H1 (cell line): ENCODE measurements around the gene TBX5. TPM values are rescaled to one million over a fixed set of nuclear protein-coding genes. Genes with fewer than 3 reads are reported as not detected.
A peak's percentile ranks its signal among the peaks of the same experiment; 100 is the strongest.

Experiments used
- CTCF ChIA-PET: fragments of 300-600 bp; sonication (Branson Sonifier 250); formaldehyde crosslinking; loops from one replicate; lab custom pipeline; 2021; ENCODE audit not compliant: partially characterized antibody; lab: Charles Lee
- POLR2A ChIA-PET: fragments of 300-600 bp; sonication (Branson Sonifier 250); formaldehyde crosslinking; loops from one replicate; lab custom pipeline; 2021; ENCODE audit warnings: inconsistent platforms; ENCODE audit not compliant: partially characterized antibody; lab: Charles Lee
- DNase-seq, 2 experiments: peaks; one replicate each; pipeline versions ENCODE4 v3.0.0 to v3.0.0-alpha.2; 2010 to 2022; ENCODE audit warnings: low spot score in 2 of 2, low read depth in 1 of 2, mixed read lengths in 1 of 2
- FAIRE-seq: peaks from 2 replicates; lab custom pipeline; 2011; peaks lifted over from hg19 to GRCh38; lab: Jason Lieb, UNC
- H2AFZ ChIP-seq: 2 replicates; pipeline ENCODE4 v1.8.1; 2012; ENCODE audit warnings: low read length, inconsistent platforms
- H2AK5ac ChIP-seq: 2 replicates; pipeline ENCODE4 v1.6.1; 2013; ENCODE audit warnings: low read depth, low read length
- H2BK120ac ChIP-seq: replicated peaks from 2 replicates; pipeline ENCODE3; 2013; ENCODE audit warnings: low read depth, low read length, inconsistent platforms
- H2BK12ac ChIP-seq: 2 replicates; pipeline ENCODE4 v1.6.1; 2013; ENCODE audit warnings: low read depth, low read length
- H2BK15ac ChIP-seq: 2 replicates; pipeline ENCODE4 v1.6.1; 2013; ENCODE audit warnings: low read length
- H2BK20ac ChIP-seq: 2 replicates; pipeline ENCODE4 v1.6.1; 2013; ENCODE audit warnings: low read length
- H2BK5ac ChIP-seq: 2 replicates; pipeline ENCODE4 v1.6.1; 2013; ENCODE audit warnings: low read depth, low read length
- H3K14ac ChIP-seq: 2 replicates; pipeline ENCODE4 v1.6.1; 2013; ENCODE audit warnings: inconsistent platforms; ENCODE audit not compliant: insufficient read length
- H3K18ac ChIP-seq: 2 replicates; pipeline ENCODE4 v1.6.1; 2013; ENCODE audit warnings: low read length; ENCODE audit errors: extremely low read depth
- H3K23ac ChIP-seq: 2 replicates; pipeline ENCODE4 v1.6.1; 2013; ENCODE audit warnings: inconsistent platforms; ENCODE audit not compliant: insufficient read length
- H3K23me2 ChIP-seq: 2 replicates; pipeline ENCODE4 v1.6.1; 2013; ENCODE audit warnings: low read depth, low read length
- H3K27ac ChIP-seq: 2 replicates; pipeline ENCODE4 v1.6.1; 2011; ENCODE audit warnings: low read depth, low read length, inconsistent platforms
- H3K27me3 ChIP-seq, 4 experiments: replicated peaks in 1 of 4; 1 replicate in 1 of 4; 2 replicates in 3 of 4; pipeline versions ENCODE4 v1.6.1 to v1.8.1; 2011 to 2013; ENCODE audit warnings: low read length in 3 of 4, mild to moderate bottlenecking in 3 of 4, inconsistent platforms in 2 of 4, mixed read lengths in 2 of 4, moderate library complexity in 1 of 4; ENCODE audit not compliant: control insufficient read depth in 3 of 4, insufficient read depth in 3 of 4; ENCODE audit errors: extremely low read depth in 1 of 4
- H3K36me3 ChIP-seq, 4 experiments: 2 replicates each; pipeline versions ENCODE4 v1.6.1 to v1.8.1; 2011 to 2013; ENCODE audit warnings: mild to moderate bottlenecking in 4 of 4, low read length in 3 of 4, moderate library complexity in 2 of 4, control low read depth in 1 of 4, inconsistent platforms in 1 of 4; ENCODE audit not compliant: insufficient read depth in 4 of 4, control insufficient read depth in 2 of 4
- H3K4ac ChIP-seq: replicated peaks from 2 replicates; pipeline ENCODE3; 2013; ENCODE audit warnings: low read length, low read depth, mixed read lengths, inconsistent platforms; ENCODE audit not compliant: insufficient read length
- H3K4me1 ChIP-seq, 4 experiments: replicated peaks in 1 of 4; 1 replicate in 1 of 4; 2 replicates in 3 of 4; pipeline versions ENCODE4 v1.6.1 to v1.8.1; 2011 to 2013; ENCODE audit warnings: low read length in 3 of 4, inconsistent platforms in 2 of 4, mixed read lengths in 1 of 4; ENCODE audit not compliant: insufficient read depth in 4 of 4, control insufficient read depth in 3 of 4
- H3K4me2 ChIP-seq, 2 experiments: 2 replicates each; pipeline versions ENCODE4 v1.6.1 to v1.8.1; 2011 to 2013; ENCODE audit warnings: low read depth in 2 of 2, low read length in 2 of 2, control low read depth in 1 of 2, inconsistent platforms in 1 of 2, mild to moderate bottlenecking in 1 of 2; ENCODE audit not compliant: insufficient read depth in 1 of 2
- H3K4me3 ChIP-seq, 4 experiments: fragments of 200-600, 300-600 bp in 1 of 4; sonication (generic), shearing (Covaris generic), sonication (Bioruptor Twin) in 1 of 4; 2 replicates each; pipeline versions ENCODE4 v1.5.1 to v1.8.1; 2011 to 2016; ENCODE audit warnings: low read length in 4 of 4, low read depth in 3 of 4, control low read depth in 2 of 4, inconsistent platforms in 2 of 4, mild to moderate bottlenecking in 2 of 4, mixed read lengths in 1 of 4, moderate library complexity in 1 of 4; ENCODE audit not compliant: insufficient read depth in 2 of 4; ENCODE audit errors: extremely low read depth in 1 of 4
- H3K56ac ChIP-seq: replicated peaks from 2 replicates; pipeline ENCODE3; 2013; ENCODE audit warnings: low read depth, mild to moderate bottlenecking, mixed read lengths, low read length, inconsistent platforms; ENCODE audit not compliant: insufficient read length
- H3K79me1 ChIP-seq: 2 replicates; pipeline ENCODE4 v1.6.1; 2013; ENCODE audit warnings: low read depth, low read length, control low read depth
- H3K79me2 ChIP-seq, 2 experiments: 2 replicates each; pipeline versions ENCODE4 v1.6.1 to v1.8.1; 2012 to 2013; ENCODE audit warnings: low read length in 2 of 2, mild to moderate bottlenecking in 2 of 2, inconsistent platforms in 1 of 2; ENCODE audit not compliant: insufficient read depth in 2 of 2, control insufficient read depth in 1 of 2
- H3K9ac ChIP-seq, 4 experiments: replicated peaks in 1 of 4; 1 replicate in 1 of 4; 2 replicates in 3 of 4; pipeline versions ENCODE4 v1.6.1 to v1.8.1; 2011 to 2013; ENCODE audit warnings: low read depth in 3 of 4, low read length in 3 of 4, control low read depth in 2 of 4, mild to moderate bottlenecking in 2 of 4, moderate library complexity in 2 of 4, inconsistent platforms in 1 of 4; ENCODE audit errors: extremely low read depth in 1 of 4
- H3K9me3 ChIP-seq, 2 experiments: 2 replicates each; pipeline versions ENCODE4 v1.6.1 to v1.8.1; 2012 to 2013; ENCODE audit warnings: mild to moderate bottlenecking in 2 of 2, moderate library complexity in 2 of 2, control low read depth in 1 of 2, inconsistent platforms in 1 of 2, low read depth in 1 of 2, low read length in 1 of 2, mixed read lengths in 1 of 2; ENCODE audit not compliant: insufficient read depth in 2 of 2
- H4K20me1 ChIP-seq, 2 experiments: replicated peaks in 1 of 2; 2 replicates each; pipeline versions ENCODE3 to v1.8.1; 2011 to 2013; ENCODE audit warnings: inconsistent platforms in 2 of 2, low read length in 2 of 2, mild to moderate bottlenecking in 1 of 2; ENCODE audit not compliant: insufficient read depth in 2 of 2, control insufficient read depth in 1 of 2
- H4K5ac ChIP-seq: 2 replicates; pipeline ENCODE4 v1.6.1; 2013; ENCODE audit warnings: low read length, low read depth, mixed read lengths, inconsistent platforms; ENCODE audit not compliant: insufficient read length
- H4K8ac ChIP-seq: 2 replicates; pipeline ENCODE4 v1.8.0; 2013; ENCODE audit warnings: mild to moderate bottlenecking, moderate library complexity, low read length, inconsistent platforms; ENCODE audit not compliant: insufficient read depth; ENCODE audit errors: extremely low read depth
- H4K91ac ChIP-seq: replicated peaks from 2 replicates; pipeline ENCODE3; 2013; ENCODE audit warnings: low read length, mixed read lengths, inconsistent platforms; ENCODE audit not compliant: insufficient read length
- CBX8 ChIP-seq: fragments of 300-800, 300-1000 bp; sonication (generic); IDR thresholded peaks from 2 replicates; pipeline ENCODE4 v1.7.1; 2016; ENCODE audit warnings: low read depth, low read length, borderline replicate concordance
- GTF2F1 ChIP-seq: IDR thresholded peaks from 2 replicates; pipeline ENCODE4 v1.6.1; 2012; ENCODE audit warnings: low read depth, low read length, improper control_type of control experiment, borderline replicate concordance
- HDAC6 ChIP-seq: IDR thresholded peaks from one replicate; pipeline ENCODE4 v1.7.1; 2012; ENCODE audit warnings: low read depth, mild to moderate bottlenecking, inconsistent platforms, low read length, moderate library complexity
- POU5F1 ChIP-seq: IDR thresholded peaks from 2 replicates; pipeline ENCODE4 v1.6.1; 2011; ENCODE audit warnings: low read depth, mild to moderate bottlenecking, low read length, moderate library complexity
- WGBS, 2 experiments: shearing (Covaris generic) in 1 of 2; methylation state at CpG; one replicate each; pipeline versions ENCODE4 v1.1.6 to v1.1.7; 2013 to 2015; ENCODE audit warnings: low lambda C conversion rate in 2 of 2, mixed read lengths in 2 of 2, inconsistent platforms in 1 of 2, low coverage in 1 of 2, missing lambda C conversion rate in 1 of 2; ENCODE audit not compliant: insufficient replicate concordance in 2 of 2, insufficient coverage in 1 of 2, insufficient read length in 1 of 2; ENCODE audit errors: extremely low coverage in 1 of 2, missing lambda C conversion rate in 1 of 2; 5-methylcytosine and 5-hydroxymethylcytosine counted together
- polyA plus RNA-seq, 7 experiments: library from polyadenylated mRNA; depleted of rRNA in 3 of 7; stranded (reverse) in 5 of 7; unstranded in 2 of 7; fragments of >200 nt in 5 of 7; fragments of 200-250 nt in 2 of 7; gene quantifications; 1 replicate in 5 of 7; 2 replicates in 1 of 7; 4 replicates in 1 of 7; pipeline versions ENCODE4 v1.2.1 to v1.2.3, GENCODE V29; 2011 to 2013; ENCODE audit warnings: missing spikeins in 2 of 7, mixed read lengths in 2 of 7
- total RNA-seq: library from RNA; stranded (reverse); fragmentation: NEBNext Ultra II Directional; extraction: Animal tissue kit (Norgen Biotek cat#: 25700); gene quantifications from 2 replicates; pipeline ENCODE4 v1.2.1, GENCODE V29; 2021

The TBX5 gene
- total and polyA plus RNA-seq, 2 of the 8 experiments (the other 6 are each of a cell fraction or from before 2014, with no cell fraction given): 0.05 TPM; not detected in 1

GRCh38 chr12:114361992-114362391 lies 44.0 kb downstream of the TBX5 start:
- POLR2A ChIA-PET: interaction anchor here (0.5 kb wide), 1 partner anchor 10 kb away, joined by 3 read pairs; no protein-coding TSS in a partner anchor
- H3K79me2 ChIP-seq: no peaks in the 10 kb centered on the region
- CTCF ChIA-PET: interaction anchor here (0.6 to 2.3 kb wide), 4 partner anchors 10 to 310 kb away, joined by 3 to 6 read pairs (median 4); no protein-coding TSS in a partner anchor
- H3K4me1 ChIP-seq: peaks cover 0 to 2% (median 0%) of the 10 kb centered on the region in 4 experiments; a peak in 1 of 7 replicates
- H2AFZ ChIP-seq: no peak overlapping the region
- no peak overlapping the region for H3K4me2 ChIP-seq
- FAIRE-seq (no peak), DNase-seq (no peak)
- no peak overlapping the region for H2BK5ac ChIP-seq
- H4K91ac ChIP-seq: no peak overlapping the region
- H4K20me1 ChIP-seq: no peaks in the 10 kb centered on the region
- H3K9ac ChIP-seq: no peak overlapping the region
- no peak overlapping the region for H3K23ac ChIP-seq
- H3K4ac ChIP-seq: no peak overlapping the region
- peak overlapping the region; percentile 35; the same call in 1 of the 2 replicates for H2BK12ac ChIP-seq
- no peak overlapping the region for H4K8ac ChIP-seq
- no peak overlapping the region for H3K4me3 ChIP-seq
- H2AK5ac ChIP-seq: no peak overlapping the region
- WGBS, 2 experiments: 84% methylated on average over 4 of the region's 4 CpGs; no CpG with 5 or more reads in 1 of the 2 experiments
- no peak overlapping the region for H4K5ac ChIP-seq
- no peak overlapping the region for H3K27ac ChIP-seq
- no peak overlapping the region for H2BK20ac ChIP-seq
- no peak overlapping the region for H2BK120ac ChIP-seq
- peaks cover 4 to 8% of the 10 kb centered on the region in 2 experiments; a peak in 3 of 4 replicates for H3K9me3 ChIP-seq
- H2BK15ac ChIP-seq: no peak overlapping the region
- peaks cover 7% of the 10 kb centered on the region; the same call in 1 of the 2 replicates for H3K23me2 ChIP-seq
- H3K36me3 ChIP-seq: no peaks in the 10 kb centered on the region
- H3K27me3 ChIP-seq: no peaks in the 10 kb centered on the region; a peak in 1 of 7 replicates
- H3K56ac ChIP-seq: no peak overlapping the region
- H3K79me1 ChIP-seq: no peaks in the 10 kb centered on the region
- no peak overlapping the region for H3K14ac ChIP-seq
- H3K18ac ChIP-seq: no peak overlapping the region; the same call in 1 of the 2 replicates
- TF ChIP-seq GTF2F1 (no peak), POU5F1 (no peak), HDAC6 (no peak), CBX8 (no peak)
